Measurements from ENCODE around the gene KIF17. TPM values are rescaled to one million over a fixed set of nuclear protein-coding genes. Genes with fewer than 3 reads are reported as not detected.

Gene KIF17
- polyA plus RNA-seq, 1 of the 3 experiments (the other 2 are of a cell fraction) = 4.3 TPM

- ChIA-PET POLR2A (no interaction called here), CTCF (interaction anchor here (1.6 to 4.0 kb wide), 4 partner anchors 8 to 663 kb away, joined by 3 to 17 read pairs (median 5); partner anchors contain the start of gene SH2D5)
- no peaks in the 10 kb centered on the region for H3K4me1 ChIP-seq (ENCODE audit: control insufficient read depth in 1 of 2, insufficient read depth in 2 of 2, low read depth in 1 of 2, low read length in 1 of 2)
- DNase-seq = no peak
- H3K27ac ChIP-seq (ENCODE audit: low read depth in 2 of 2, low read length in 1 of 2) = no peak overlapping the region
- 86% methylated on average over 13 of the region's 15 CpGs for WGBS (ENCODE audit: low lambda C conversion rate)
- H3K4me2 ChIP-seq = no peak overlapping the region
- H3K9ac ChIP-seq = no peak overlapping the region
- no peak overlapping the region for H3K4me3 ChIP-seq (ENCODE audit: low read depth in 2 of 2, low read length in 1 of 2)
- TF ChIP-seq GABPA (IDR thresholded peaks at IDR 0.05; ENCODE audit: low read depth) = no peak
- no peaks in the 10 kb centered on the region for H4K20me1 ChIP-seq (ENCODE audit: insufficient read depth)
- peaks cover 4% of the 10 kb centered on the region for H3F3A ChIP-seq (replicated peaks; ENCODE audit: insufficient read depth)
- no peaks in the 10 kb centered on the region for H3K79me2 ChIP-seq (ENCODE audit: insufficient read depth)
- no peaks in the 10 kb centered on the region for H3K9me3 ChIP-seq
- H3K9me2 ChIP-seq = no peaks in the 10 kb centered on the region
- no peak overlapping the region for H2AFZ ChIP-seq (ENCODE audit: low read depth)
- H3K27me3 ChIP-seq (ENCODE audit: insufficient read depth) = no peaks in the 10 kb centered on the region
- H3K36me3 ChIP-seq (replicated peaks in 1 of 2; ENCODE audit: control insufficient read depth in 1 of 2, insufficient read depth in 2 of 2, low read length in 1 of 2) = no peaks in the 10 kb centered on the region
Measured at GRCh38 chr1:20705203-20705755, 12.5 kb downstream of the KIF17 start.

GRCh38 chr1:20704390-20705202 lies 13.2 kb downstream of the KIF17 start:
- Histone ChIP-seq H3K9ac (no peak overlapping the region), H3K4me1 (ENCODE audit: control insufficient read depth in 1 of 2, insufficient read depth in 2 of 2, low read depth in 1 of 2, low read length in 1 of 2) (no peaks in the 10 kb centered on the region), H3K27me3 (ENCODE audit: insufficient read depth) (no peaks in the 10 kb centered on the region), H3K79me2 (ENCODE audit: insufficient read depth) (no peaks in the 10 kb centered on the region), H3K9me3 (no peaks in the 10 kb centered on the region), H4K20me1 (ENCODE audit: insufficient read depth) (no peaks in the 10 kb centered on the region), H3K36me3 (replicated peaks in 1 of 2; ENCODE audit: control insufficient read depth in 1 of 2, insufficient read depth in 2 of 2, low read length in 1 of 2) (no peaks in the 10 kb centered on the region), H2AFZ (ENCODE audit: low read depth) (no peak overlapping the region), H3K9me2 (no peaks in the 10 kb centered on the region), H3K4me3 (ENCODE audit: low read depth in 2 of 2, low read length in 1 of 2) (no peak overlapping the region), H3K4me2 (no peak overlapping the region), H3F3A (replicated peaks; ENCODE audit: insufficient read depth) (peaks cover 4% of the 10 kb centered on the region), H3K27ac (ENCODE audit: low read depth in 2 of 2, low read length in 1 of 2) (no peak overlapping the region)
- DNase-seq = no peak
- ChIA-PET CTCF (interaction anchor here (1.6 to 4.0 kb wide), 3 partner anchors 8 to 664 kb away, joined by 4 to 17 read pairs (median 6); no protein-coding TSS in a partner anchor), POLR2A (no interaction called here)
- TF ChIP-seq RAD21 (IDR thresholded peaks at IDR 0.05; ENCODE audit: low read length) (no peak), ELF1 (IDR thresholded peaks at IDR 0.05) (no peak), CTCF (IDR thresholded peaks at IDR 0.05) (no peak), SIN3A (IDR thresholded peaks at IDR 0.05; ENCODE audit: borderline replicate concordance, low read depth, low read length) (no peak), RFX5 (IDR thresholded peaks at IDR 0.05; ENCODE audit: low read length) (no peak), EP300 (IDR thresholded peaks at IDR 0.05; ENCODE audit: borderline replicate concordance in 1 of 2, low read depth in 1 of 2, low read length in 1 of 2) (no peak), SMC3 (IDR thresholded peaks at IDR 0.05; ENCODE audit: low read depth, low read length) (no peak), TCF12 (IDR thresholded peaks at IDR 0.05) (no peak)
- 94% methylated on average over 37 of the region's 41 CpGs for WGBS (ENCODE audit: low lambda C conversion rate)

Measured in SK-N-SH (cell line).